ENCODE results near the gene LZTR1.
"Not testable (repeated sequence)": the region's sequence is repeated elsewhere in the genome, so short reads cannot be mapped to it uniquely, and the experiment has no call there.

The LZTR1 gene

GRCh38 chr22:20965888-20966855, 15.9 kb upstream of the LZTR1 start:
- DNase-seq (ENCODE audit: low spot score) = no peak
- TF ChIP-seq CTCF (IDR thresholded peaks at IDR 0.05; ENCODE audit: extremely low read depth, missing control alignments) = no peak

- TF ChIP-seq CTCF (IDR thresholded peaks at IDR 0.05; ENCODE audit: extremely low read depth, missing control alignments) = no peak
- DNase-seq (ENCODE audit: low spot score) = no peak
Observed at GRCh38 chr22:20966883-20967696, 15.0 kb upstream of the LZTR1 start, which contains the start of gene AIFM3. AIFM3 (plus strand) TSS chr22:20967255; CDS start chr22:20967945, 690 bp downstream.

- no peak for TF ChIP-seq CTCF (IDR thresholded peaks at IDR 0.05; ENCODE audit: extremely low read depth, missing control alignments)
- DNase-seq (ENCODE audit: low spot score) = no peak
Observed at GRCh38 chr22:20967697-20968211, 14.3 kb upstream of the LZTR1 start.

GRCh38 chr22:20968281-20968977, 13.7 kb upstream of the LZTR1 start:
- TF ChIP-seq CTCF (IDR thresholded peaks at IDR 0.05; ENCODE audit: extremely low read depth, missing control alignments) = no peak
- no peak for DNase-seq (ENCODE audit: low spot score)

GRCh38 chr22:20970939-20971657, 11.0 kb upstream of the LZTR1 start:
- DNase-seq (ENCODE audit: low spot score) = no peak

GRCh38 chr22:20972014-20972694, 9.9 kb upstream of the LZTR1 start:
- not testable (repeated sequence) for DNase-seq (ENCODE audit: low spot score)

More at GRCh38 chr22:20970939-20971657, 11.0 kb upstream of the LZTR1 start:
- no peak for TF ChIP-seq CTCF (IDR thresholded peaks at IDR 0.05; ENCODE audit: extremely low read depth, missing control alignments)
